ENCODE results near the gene TPD52L1. TPM values are rescaled to one million over a fixed set of nuclear protein-coding genes. Genes with fewer than 3 reads are reported as not detected.

Gene TPD52L1, protein sequence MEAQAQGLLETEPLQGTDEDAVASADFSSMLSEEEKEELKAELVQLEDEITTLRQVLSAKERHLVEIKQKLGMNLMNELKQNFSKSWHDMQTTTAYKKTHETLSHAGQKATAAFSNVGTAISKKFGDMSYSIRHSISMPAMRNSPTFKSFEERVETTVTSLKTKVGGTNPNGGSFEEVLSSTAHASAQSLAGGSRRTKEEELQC
- 23.6 TPM for total RNA-seq
- polyA plus RNA-seq = 160 TPM

DNA sequence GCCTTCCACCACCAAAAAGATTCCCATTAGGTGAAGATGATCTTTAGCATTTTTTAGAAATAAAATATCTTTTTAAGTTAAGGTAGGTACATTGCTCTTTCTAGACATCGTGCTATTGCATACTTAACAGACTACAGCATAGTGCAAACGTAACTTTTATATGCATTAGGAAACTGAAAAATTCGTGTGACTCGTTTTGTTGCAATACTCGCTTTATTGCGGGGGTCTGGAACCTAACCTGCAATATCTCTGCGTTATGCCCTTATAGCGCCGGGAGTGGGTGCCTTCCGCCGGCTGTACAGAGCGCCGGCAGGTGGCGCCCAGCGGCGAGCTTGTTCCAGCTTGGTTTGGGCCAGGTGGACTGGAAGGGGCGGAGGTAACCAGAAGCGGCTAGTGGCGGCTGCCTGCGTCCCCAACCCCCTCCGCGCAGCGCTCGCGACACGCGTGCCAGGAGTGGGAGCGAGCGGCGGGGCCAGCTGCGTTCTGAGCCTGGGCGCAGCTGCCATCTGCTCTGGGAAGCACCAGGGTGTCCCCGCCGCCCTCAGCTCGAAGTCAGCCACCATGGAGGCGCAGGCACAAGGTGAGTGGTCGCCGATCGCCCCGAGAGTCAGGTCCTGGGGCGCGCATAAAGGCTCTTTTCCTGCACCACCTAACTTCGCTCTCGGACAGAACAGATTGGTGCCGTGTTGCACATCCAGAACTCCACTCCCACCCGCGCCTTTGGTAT is at the start of gene TPD52L1:
Gene TPD52L1 (plus strand): TSS at position 383 of the 727 bp plus-strand sequence. CDS start 179 bp downstream, at position 562.
- no peak for DNase-seq (ENCODE audit: extremely low spot score)
- no peak within 1 kb of the TSS for H3K27ac ChIP-seq (ENCODE audit: low read depth)
- no peaks in the 10 kb centered on the region for H3K4me1 ChIP-seq (ENCODE audit: insufficient read depth)
- no peaks in the 10 kb centered on the region for H3K36me3 ChIP-seq (ENCODE audit: insufficient read depth)
- H3K4me3 ChIP-seq (ENCODE audit: low read depth, low read length) = peak within 1 kb of the TSS; percentile 55
- under 1% methylated on average over 47 of the region's 47 CpGs for WGBS

DNA sequence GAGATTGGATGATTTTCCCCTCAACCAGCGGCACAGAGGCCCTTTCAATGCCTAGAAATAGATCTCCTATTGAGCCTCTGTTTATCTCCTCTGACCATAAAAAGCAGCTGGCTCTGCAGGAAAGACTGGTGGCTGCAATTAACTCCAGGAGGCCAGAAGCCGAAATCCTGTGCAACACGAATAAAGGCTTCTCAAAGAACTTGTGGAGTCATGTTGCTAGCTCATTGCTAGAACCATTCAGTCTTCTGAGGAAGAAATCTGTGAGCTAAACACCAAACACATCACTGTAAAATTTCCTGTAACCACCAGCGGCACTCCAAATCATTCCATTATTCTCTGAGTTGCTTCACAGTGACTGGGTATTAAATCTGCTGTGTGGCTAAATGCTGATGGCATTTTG is 49.1 kb upstream of the TPD52L1 start:
- no peak for DNase-seq (ENCODE audit: extremely low spot score)
- Histone ChIP-seq H3K27ac (ENCODE audit: low read depth) (no peak overlapping the region), H3K4me3 (ENCODE audit: low read depth, low read length) (no peak overlapping the region), H3K36me3 (ENCODE audit: insufficient read depth) (no peaks in the 10 kb centered on the region), H3K4me1 (ENCODE audit: insufficient read depth) (no peaks in the 10 kb centered on the region)
- 29% methylated on average over 4 of the region's 4 CpGs for WGBS

DNA sequence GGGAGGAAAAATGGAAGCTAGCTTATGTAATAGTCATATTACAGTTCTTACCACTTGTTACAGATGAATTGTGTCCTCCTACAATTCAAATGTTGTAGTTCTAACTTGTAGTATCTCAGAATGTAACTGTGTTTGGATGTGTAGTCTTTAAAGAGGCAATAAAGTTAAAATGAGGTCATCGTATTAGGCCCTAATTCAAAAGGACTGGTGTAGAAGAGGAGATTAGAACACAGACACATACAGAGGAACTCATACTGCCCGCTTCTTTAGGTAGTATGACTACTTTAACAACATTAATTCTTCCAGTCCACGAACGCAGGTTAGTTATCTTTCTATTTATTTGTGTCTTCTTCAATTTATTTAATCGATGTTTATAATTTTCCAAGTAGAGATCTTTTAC is 46.5 kb upstream of the TPD52L1 start:
- 80% methylated on average over 5 of the region's 5 CpGs for WGBS
- no peaks in the 10 kb centered on the region for H3K4me1 ChIP-seq (ENCODE audit: insufficient read depth)
- H3K27ac ChIP-seq (ENCODE audit: low read depth) = no peak overlapping the region
- H3K36me3 ChIP-seq (ENCODE audit: insufficient read depth) = no peaks in the 10 kb centered on the region
- no peak for DNase-seq (ENCODE audit: extremely low spot score)
- H3K4me3 ChIP-seq (ENCODE audit: low read depth, low read length) = no peak overlapping the region

DNA sequence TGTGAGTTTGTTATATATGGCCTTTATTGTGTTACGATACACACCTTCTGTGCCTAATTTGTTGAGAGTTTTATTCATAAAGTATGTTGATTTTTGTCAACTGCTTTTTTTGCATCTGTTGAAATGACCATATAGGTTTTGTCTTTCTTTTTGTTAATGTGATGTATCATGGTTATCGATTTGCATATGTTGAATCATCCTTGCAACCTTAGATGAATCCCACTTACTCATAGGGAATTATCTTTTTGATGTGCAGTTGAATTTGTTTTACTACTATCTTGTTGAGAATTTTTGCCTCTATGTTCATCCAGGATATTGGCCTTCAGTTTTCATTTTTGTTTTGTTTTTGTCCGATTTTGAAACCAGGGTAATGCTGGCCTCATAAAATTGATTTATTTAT is 45.7 kb upstream of the TPD52L1 start:
- no peak overlapping the region for H3K4me3 ChIP-seq (ENCODE audit: low read depth, low read length)
- no peaks in the 10 kb centered on the region for H3K4me1 ChIP-seq (ENCODE audit: insufficient read depth)
- DNase-seq (ENCODE audit: extremely low spot score) = no peak
- no peak overlapping the region for H3K27ac ChIP-seq (ENCODE audit: low read depth)
- WGBS = 95% methylated on average over 3 of the region's 3 CpGs
- no peaks in the 10 kb centered on the region for H3K36me3 ChIP-seq (ENCODE audit: insufficient read depth)

DNA sequence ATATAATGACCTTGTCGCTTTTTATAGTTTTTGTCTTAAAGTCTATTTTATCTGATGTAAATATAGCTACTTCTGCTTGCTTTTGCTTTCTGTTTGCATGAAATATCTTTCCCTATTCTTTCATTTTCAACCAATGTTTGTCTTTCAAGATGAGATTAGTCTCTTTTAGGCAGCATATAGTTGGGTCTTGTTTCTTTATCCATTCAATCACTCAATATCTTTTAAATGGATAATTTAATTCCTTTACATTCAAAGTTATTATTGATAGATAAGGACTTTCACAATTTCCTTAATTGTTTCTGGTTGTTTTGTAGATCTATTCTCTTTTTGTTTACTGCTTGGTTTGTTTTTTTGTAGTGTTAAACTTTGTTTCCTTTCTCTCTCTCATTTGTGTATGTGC is 43.5 kb upstream of the TPD52L1 start:
- WGBS = 97% methylated on average over 1 of the region's 1 CpG
- DNase-seq (ENCODE audit: extremely low spot score) = no peak
- H3K4me3 ChIP-seq (ENCODE audit: low read depth, low read length) = no peak overlapping the region
- H3K36me3 ChIP-seq (ENCODE audit: insufficient read depth) = no peaks in the 10 kb centered on the region
- H3K27ac ChIP-seq (ENCODE audit: low read depth) = no peak overlapping the region
- no peaks in the 10 kb centered on the region for H3K4me1 ChIP-seq (ENCODE audit: insufficient read depth)

DNA sequence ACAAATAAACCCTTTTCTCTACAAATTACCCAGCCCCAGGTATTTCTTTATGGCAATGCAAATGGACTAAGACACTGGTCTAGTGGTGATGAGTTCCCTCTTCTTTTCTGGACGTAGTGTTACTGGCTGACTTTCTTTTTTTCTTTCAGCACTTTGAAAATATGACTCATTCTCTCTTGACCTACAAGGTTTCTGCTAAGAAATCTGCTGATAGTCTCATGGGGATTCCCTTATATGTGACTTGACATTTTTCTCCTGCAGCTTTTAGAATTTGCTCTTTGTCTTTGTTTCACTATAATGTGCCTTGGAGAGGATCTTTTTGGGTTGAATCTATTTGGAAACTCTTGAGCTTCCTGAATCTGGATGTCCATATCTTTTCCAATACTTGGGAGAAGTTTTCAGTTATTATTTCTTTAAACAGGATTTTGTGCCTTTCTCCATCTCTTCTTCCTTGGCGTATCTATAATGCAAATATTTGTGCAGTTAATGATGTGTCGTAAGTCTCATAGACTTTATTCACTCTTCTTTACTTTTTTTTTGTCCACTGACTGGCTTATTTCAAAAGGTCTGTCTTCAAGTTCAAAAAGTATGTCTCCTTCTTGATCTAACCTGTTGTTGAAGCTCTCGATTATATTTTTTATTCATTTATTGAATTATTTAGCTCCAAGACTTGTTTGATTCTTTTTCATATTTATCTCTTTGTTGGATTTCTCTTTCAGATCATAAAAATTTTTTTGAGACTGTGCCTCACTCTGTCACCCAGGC is 42.2 kb upstream of the TPD52L1 start:
- H3K36me3 ChIP-seq (ENCODE audit: insufficient read depth) = no peaks in the 10 kb centered on the region
- 89% methylated on average over 4 of the region's 4 CpGs for WGBS

DNA sequence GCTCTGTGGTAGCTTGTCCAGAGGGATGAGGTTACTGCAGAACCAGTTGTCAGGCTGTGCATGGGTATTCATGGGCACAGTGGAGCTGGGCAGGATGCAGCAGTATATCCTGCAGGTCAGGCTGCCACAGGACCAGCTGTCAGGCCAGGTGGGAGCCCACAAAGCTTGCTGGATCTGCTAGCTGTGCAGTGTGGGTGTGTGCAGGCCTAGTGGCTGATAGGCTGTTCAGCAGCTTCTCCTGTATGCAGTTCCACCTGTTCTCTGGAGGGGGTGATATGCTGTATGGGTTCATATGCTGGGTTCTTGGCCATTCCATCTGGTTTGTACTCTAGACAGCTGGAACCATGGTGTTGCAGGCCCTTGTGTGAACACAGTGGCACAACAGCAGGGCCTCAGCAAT is 40.6 kb upstream of the TPD52L1 start:
- no peak for DNase-seq (ENCODE audit: extremely low spot score)
- H3K4me1 ChIP-seq (ENCODE audit: insufficient read depth) = no peaks in the 10 kb centered on the region
- H3K27ac ChIP-seq (ENCODE audit: low read depth) = no peak overlapping the region
- no peak overlapping the region for H3K4me3 ChIP-seq (ENCODE audit: low read depth, low read length)
- H3K36me3 ChIP-seq (ENCODE audit: insufficient read depth) = no peaks in the 10 kb centered on the region

More for the DNA sequence above, 42.2 kb upstream of the TPD52L1 start:
- no peak overlapping the region for H3K27ac ChIP-seq (ENCODE audit: low read depth)
- DNase-seq (ENCODE audit: extremely low spot score) = no peak
- no peak overlapping the region for H3K4me3 ChIP-seq (ENCODE audit: low read depth, low read length)
- no peaks in the 10 kb centered on the region for H3K4me1 ChIP-seq (ENCODE audit: insufficient read depth)

DNA sequence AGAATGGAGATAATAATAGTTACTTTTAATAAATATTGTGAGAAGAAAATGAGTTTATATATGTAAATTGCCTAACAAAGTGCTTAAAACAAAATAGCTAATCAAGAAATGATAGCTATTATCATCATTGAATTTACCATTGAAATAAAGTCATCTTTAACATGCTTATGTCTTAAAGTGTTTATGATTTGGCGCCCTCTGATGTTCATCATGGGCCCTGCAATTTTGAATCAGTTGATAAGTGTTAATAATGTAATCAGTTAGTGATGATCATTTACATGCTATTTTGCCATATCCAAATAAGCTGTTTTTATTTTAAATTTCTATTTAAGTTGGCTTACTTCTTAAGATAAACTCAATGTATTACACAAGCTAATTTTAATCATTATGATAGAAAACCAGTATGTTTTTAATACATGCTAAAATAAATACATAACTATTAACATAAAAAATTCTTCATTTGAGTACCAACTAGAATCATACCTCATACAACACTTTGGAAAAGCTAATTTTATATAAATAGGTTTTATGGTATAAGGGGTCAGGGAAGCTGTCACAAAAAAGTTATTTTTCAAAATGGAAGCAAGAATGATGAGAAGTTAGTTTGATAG is 39.2 kb upstream of the TPD52L1 start:
- H3K4me3 ChIP-seq (ENCODE audit: low read depth, low read length) = no peak overlapping the region
- 1% methylated on average over 1 of the region's 1 CpG for WGBS
- DNase-seq (ENCODE audit: extremely low spot score) = no peak

DNA sequence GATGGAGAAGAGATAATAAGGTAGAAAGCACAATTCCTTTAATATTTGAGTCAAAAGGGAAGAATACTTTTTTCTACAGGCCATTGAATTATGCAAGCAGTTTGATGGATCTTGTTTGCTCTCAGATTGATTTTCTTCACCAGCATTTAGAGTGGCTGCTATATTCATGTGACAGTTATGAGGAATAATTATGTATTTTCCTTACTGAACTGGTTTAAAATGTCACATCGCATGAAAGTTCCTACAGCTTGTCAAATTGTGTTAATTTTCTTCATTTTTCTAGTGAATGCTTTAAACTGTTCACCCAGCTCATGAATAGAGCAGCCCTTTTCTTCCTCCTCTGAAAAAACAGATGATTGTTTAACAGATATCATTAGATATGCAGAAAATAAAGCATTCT is 37.4 kb upstream of the TPD52L1 start:
- H3K27ac ChIP-seq (ENCODE audit: low read depth) = no peak overlapping the region
- H3K4me3 ChIP-seq (ENCODE audit: low read depth, low read length) = no peak overlapping the region
- WGBS = 81% methylated on average over 1 of the region's 1 CpG
- DNase-seq (ENCODE audit: extremely low spot score) = no peak
- no peaks in the 10 kb centered on the region for H3K4me1 ChIP-seq (ENCODE audit: insufficient read depth)
- H3K36me3 ChIP-seq (ENCODE audit: insufficient read depth) = no peaks in the 10 kb centered on the region

More for the DNA sequence above, 39.2 kb upstream of the TPD52L1 start:
- Histone ChIP-seq H3K4me1 (ENCODE audit: insufficient read depth) (no peaks in the 10 kb centered on the region), H3K27ac (ENCODE audit: low read depth) (no peak overlapping the region), H3K36me3 (ENCODE audit: insufficient read depth) (no peaks in the 10 kb centered on the region)

DNA sequence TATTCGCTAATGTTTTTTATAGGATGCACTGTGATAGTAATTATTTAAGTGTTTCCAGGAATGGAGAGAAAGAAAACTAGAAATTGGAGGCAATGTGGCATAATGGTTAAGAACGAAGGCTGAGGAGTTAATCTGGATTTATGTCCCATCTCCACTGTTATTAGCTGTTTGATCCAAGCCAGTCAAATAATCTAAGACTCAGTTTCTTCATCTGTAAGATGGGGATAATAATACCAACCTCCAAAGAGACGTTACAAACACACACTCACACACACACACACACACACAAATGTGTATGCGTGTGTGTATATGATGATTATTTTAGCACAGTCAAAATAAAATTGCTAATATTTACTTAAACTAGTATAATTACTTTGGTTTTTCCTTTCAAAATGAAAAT is 36.9 kb upstream of the TPD52L1 start:
- Histone ChIP-seq H3K4me3 (ENCODE audit: low read depth, low read length) (no peak overlapping the region), H3K27ac (ENCODE audit: low read depth) (no peak overlapping the region), H3K36me3 (ENCODE audit: insufficient read depth) (no peaks in the 10 kb centered on the region), H3K4me1 (ENCODE audit: insufficient read depth) (no peaks in the 10 kb centered on the region)
- DNase-seq (ENCODE audit: extremely low spot score) = no peak
- WGBS = 91% methylated on average over 4 of the region's 4 CpGs

DNA sequence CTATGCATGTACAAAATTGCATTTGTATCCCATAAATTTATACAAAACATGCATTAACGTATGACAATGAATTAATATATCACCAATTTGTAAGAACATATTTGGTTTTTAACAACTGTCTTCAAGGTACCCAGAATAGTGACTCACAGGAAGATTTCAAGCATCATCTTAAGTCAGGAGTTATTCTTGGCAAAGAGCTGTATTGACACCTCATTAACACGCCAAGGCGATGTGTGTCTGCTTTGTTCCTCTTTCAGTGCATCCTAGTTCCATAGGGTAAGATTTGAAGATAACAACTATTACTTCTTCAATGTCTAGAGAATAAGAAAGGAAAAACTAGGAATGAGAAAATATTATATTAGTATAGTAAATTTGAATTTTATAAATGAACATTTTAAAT is 35.8 kb upstream of the TPD52L1 start:
- H3K27ac ChIP-seq (ENCODE audit: low read depth) = no peak overlapping the region
- no peaks in the 10 kb centered on the region for H3K36me3 ChIP-seq (ENCODE audit: insufficient read depth)
- no peak overlapping the region for H3K4me3 ChIP-seq (ENCODE audit: low read depth, low read length)
- H3K4me1 ChIP-seq (ENCODE audit: insufficient read depth) = no peaks in the 10 kb centered on the region
- no peak for DNase-seq (ENCODE audit: extremely low spot score)
- WGBS = 84% methylated on average over 3 of the region's 3 CpGs

DNA sequence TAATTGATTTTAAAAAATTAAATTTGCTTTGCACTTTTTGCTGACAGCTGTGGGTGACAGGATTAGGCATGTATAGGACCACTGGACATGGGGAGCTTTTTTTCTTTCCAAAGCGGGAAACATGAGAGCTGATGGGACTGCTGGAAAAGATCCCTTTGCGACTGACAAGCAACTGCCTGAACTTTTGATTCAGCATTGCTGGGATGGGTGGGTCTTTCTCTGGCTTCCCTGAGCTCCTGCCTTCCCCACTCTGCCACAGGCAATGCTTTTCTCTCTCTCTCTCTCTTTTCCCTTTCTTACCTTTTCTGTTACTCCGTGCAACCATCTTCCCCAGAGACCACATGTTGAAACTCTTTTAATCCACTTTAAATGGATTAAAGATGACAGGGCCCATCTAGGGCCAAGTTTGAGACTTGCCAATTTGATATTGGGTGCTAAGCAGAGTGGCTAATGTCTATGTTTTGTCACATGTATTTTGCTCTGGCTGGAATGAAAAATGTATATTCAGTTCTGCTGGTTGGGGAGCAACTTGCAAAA is 33.5 kb upstream of the TPD52L1 start:
- H3K4me1 ChIP-seq (ENCODE audit: insufficient read depth) = no peaks in the 10 kb centered on the region
- H3K36me3 ChIP-seq (ENCODE audit: insufficient read depth) = no peaks in the 10 kb centered on the region
- WGBS = 74% methylated on average over 3 of the region's 3 CpGs
- no peak for DNase-seq (ENCODE audit: extremely low spot score)
- H3K4me3 ChIP-seq (ENCODE audit: low read depth, low read length) = no peak overlapping the region
- H3K27ac ChIP-seq (ENCODE audit: low read depth) = no peak overlapping the region

DNA sequence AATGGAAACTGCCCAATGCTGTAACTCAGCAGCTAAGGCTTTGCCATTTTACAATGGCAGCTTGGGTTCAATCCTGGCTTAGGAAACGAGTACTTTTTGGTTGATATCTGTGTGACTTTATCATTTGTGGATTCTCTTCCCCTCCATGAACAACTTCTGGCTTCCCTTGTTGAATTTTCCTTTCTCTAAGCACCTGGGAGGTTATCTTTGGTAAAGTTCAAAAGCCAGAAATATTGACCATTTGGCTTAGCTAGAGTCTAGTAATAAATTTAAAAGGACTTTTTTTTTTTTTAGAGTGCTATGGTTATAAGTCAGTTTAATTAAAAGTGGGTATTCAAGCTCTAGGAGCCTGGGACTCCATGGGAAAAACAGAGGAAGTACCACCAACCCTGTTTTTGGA is 31.7 kb upstream of the TPD52L1 start:
- Histone ChIP-seq H3K4me1 (ENCODE audit: insufficient read depth) (no peaks in the 10 kb centered on the region), H3K4me3 (ENCODE audit: low read depth, low read length) (no peak overlapping the region), H3K36me3 (ENCODE audit: insufficient read depth) (no peaks in the 10 kb centered on the region), H3K27ac (ENCODE audit: low read depth) (no peak overlapping the region)
- DNase-seq (ENCODE audit: extremely low spot score) = no peak
- 78% methylated on average over 1 of the region's 1 CpG for WGBS

Measured in urinary bladder (tissue), 4 donors.